Neutrophil (primary cell): ENCODE data around the gene FALEC.

Experiments
- H3K27ac ChIP-seq: fragments of 200-600 bp; sonication (generic); 2 replicates; pipeline ENCODE4 v1.5.1; 2016; ENCODE audit warnings: mild to moderate bottlenecking, moderate library complexity
- H3K27me3 ChIP-seq: fragments of 200-600 bp; sonication (generic); 2 replicates; pipeline ENCODE4 v1.6.0; 2016; ENCODE audit warnings: mild to moderate bottlenecking
- H3K36me3 ChIP-seq: fragments of 200-600 bp; sonication (generic); 2 replicates; pipeline ENCODE4 v1.5.1; 2017
- H3K4me1 ChIP-seq, 2 experiments: fragments of 200-600 bp in 1 of 2; sonication (generic) in 1 of 2; 1 replicate in 1 of 2; 2 replicates in 1 of 2; pipeline versions ENCODE4 v1.5.1 to v1.6.1; 2013 to 2016; ENCODE audit warnings: low read depth in 1 of 2, low read length in 1 of 2, mild to moderate bottlenecking in 1 of 2, moderate library complexity in 1 of 2; ENCODE audit not compliant: control insufficient read depth in 1 of 2, insufficient read depth in 1 of 2
- H3K4me3 ChIP-seq, 2 experiments: fragments of 200-600 bp in 1 of 2; sonication (generic) in 1 of 2; 1 replicate in 1 of 2; 2 replicates in 1 of 2; pipeline ENCODE4 v1.5.1; 2013 to 2016; ENCODE audit warnings: low read depth in 1 of 2, low read length in 1 of 2, mild to moderate bottlenecking in 1 of 2, moderate library complexity in 1 of 2
- H3K9me3 ChIP-seq: fragments of 200-600 bp; sonication (generic); 2 replicates; pipeline ENCODE4 v1.5.1; 2016
- TF ChIP-seq, protein P1 (sequence below): fragments of 200-600 bp; sonication (generic); IDR thresholded peaks from 2 replicates; pipeline ENCODE4 v1.5.1; 2016; ENCODE audit warnings: antibody characterized with exemption

FALEC gene

DNA sequence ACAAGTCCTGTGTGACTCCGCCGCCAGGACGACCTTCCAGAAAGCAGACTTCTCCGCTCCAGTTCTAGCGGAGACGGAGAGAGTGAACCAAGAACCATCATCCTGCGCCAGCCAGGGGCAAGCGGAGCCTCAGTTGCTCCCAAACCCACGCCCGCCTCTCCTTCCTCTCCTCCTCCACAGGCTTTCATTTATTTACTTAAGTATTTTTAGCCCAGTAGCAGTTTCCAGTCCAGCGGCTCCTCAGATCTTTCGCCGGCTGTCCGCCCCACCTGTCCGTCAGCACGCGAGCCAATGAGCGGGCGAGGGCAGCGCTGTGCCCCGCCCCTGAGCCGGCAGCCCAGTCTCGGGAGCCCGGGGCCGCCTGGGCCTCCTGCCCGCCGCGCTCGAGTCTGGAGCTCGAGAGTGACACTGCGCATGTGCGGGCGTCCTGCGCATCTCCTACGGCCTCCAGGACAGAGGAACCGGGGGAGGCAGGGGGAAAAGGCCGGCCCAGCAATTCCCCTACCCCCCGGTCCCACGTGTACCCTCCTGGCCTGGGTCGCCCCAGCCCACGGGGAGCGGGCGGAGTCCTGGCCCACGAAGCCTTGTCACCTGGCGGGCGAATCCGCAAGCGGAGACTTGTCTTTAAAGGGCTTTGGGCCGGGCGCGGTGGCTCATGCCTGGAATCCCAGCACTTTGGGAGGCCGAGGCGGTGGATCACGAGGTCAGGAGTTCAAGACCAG, at the start of gene FALEC:
TSS of gene FALEC (plus strand) at position 425 of the 722 bp plus-strand sequence.
- Histone ChIP-seq H3K36me3 (no peaks in the 10 kb centered on the region), H3K4me3 (peak within 1 kb of the TSS; percentile 79 to 87), H3K27ac (peak within 1 kb of the TSS; percentile 44), H3K9me3 (no peaks in the 10 kb centered on the region), H3K27me3 (peaks cover 13% of the 10 kb centered on the region), H3K4me1 (peaks cover 15 to 16% of the 10 kb centered on the region in 2 experiments)
- TF ChIP-seq, protein P1, sequence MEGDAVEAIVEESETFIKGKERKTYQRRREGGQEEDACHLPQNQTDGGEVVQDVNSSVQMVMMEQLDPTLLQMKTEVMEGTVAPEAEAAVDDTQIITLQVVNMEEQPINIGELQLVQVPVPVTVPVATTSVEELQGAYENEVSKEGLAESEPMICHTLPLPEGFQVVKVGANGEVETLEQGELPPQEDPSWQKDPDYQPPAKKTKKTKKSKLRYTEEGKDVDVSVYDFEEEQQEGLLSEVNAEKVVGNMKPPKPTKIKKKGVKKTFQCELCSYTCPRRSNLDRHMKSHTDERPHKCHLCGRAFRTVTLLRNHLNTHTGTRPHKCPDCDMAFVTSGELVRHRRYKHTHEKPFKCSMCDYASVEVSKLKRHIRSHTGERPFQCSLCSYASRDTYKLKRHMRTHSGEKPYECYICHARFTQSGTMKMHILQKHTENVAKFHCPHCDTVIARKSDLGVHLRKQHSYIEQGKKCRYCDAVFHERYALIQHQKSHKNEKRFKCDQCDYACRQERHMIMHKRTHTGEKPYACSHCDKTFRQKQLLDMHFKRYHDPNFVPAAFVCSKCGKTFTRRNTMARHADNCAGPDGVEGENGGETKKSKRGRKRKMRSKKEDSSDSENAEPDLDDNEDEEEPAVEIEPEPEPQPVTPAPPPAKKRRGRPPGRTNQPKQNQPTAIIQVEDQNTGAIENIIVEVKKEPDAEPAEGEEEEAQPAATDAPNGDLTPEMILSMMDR, result peak; percentile 61

DNA sequence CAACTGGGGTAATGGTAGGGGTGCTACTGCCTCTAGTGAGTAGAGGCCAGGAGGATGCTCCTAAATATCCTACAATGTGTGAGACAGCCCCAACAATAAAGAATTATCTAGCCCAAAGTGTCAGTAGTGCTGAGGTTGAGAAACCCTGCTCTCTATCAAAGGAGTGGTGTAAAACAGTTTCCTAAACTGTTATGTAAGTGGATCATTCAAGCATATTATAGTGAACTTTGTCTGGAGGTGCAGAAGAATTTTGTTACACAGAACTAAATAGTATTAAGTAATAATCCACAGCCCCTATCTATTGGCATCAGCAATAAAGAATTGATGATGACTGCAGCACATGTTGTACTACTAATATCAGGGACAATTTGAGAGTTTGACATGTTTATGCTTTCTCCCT, 48.6 kb upstream of the FALEC start:
- no peak overlapping the region for H3K27ac ChIP-seq
- H3K4me3 ChIP-seq, result no peak overlapping the region
- TF ChIP-seq, protein P1, result no peak
- no peaks in the 10 kb centered on the region for H3K9me3 ChIP-seq
- peaks cover 70% of the 10 kb centered on the region for H3K36me3 ChIP-seq
- no peaks in the 10 kb centered on the region for H3K4me1 ChIP-seq
- no peaks in the 10 kb centered on the region for H3K27me3 ChIP-seq

DNA sequence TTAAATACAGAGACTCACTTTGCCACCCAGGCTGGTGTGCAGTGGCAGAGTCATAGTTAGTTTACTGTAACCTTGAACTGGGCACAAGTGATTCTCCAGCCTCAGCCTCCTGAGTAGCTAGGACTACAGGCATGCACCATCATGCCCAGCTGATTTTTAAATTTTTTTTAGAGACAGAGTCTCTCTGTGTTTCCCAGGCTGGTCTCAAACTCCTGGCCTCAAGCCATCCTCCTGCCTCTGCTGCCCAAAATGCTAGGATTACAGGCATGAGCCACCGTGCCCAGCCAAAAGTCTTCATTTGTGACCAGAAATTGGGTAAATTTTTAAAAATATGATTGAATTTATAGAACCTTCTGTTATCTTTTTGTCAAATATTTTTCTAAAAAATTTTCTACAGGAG, 46.3 kb upstream of the FALEC start:
- Histone ChIP-seq H3K36me3 (peaks cover 68% of the 10 kb centered on the region), H3K27ac (no peak overlapping the region), H3K4me1 (no peaks in the 10 kb centered on the region), H3K9me3 (no peaks in the 10 kb centered on the region), H3K27me3 (no peaks in the 10 kb centered on the region), H3K4me3 (no peak overlapping the region)
- TF ChIP-seq, protein P1, result no peak

DNA sequence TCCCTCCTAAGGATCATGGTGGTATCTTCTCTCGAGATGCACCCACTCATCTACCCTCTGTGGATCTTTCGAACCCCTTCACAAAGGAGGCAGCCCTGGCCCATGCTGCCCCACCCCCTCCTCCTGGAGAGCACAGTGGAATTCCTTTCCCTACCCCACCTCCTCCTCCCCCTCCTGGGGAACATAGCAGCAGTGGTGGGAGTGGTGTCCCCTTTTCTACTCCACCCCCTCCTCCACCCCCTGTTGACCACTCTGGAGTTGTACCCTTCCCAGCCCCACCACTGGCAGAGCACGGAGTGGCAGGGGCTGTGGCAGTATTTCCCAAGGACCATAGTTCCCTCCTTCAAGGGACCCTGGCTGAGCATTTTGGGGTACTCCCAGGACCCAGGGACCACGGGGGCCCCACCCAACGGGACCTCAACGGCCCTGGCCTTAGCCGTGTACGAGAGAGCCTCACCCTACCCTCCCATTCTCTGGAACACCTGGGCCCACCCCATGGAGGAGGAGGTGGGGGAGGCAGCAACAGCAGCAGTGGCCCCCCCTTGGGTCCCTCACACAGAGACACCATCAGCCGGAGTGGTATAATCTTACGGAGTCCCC, 42.9 kb upstream of the FALEC start:
- Histone ChIP-seq H3K27me3 (no peaks in the 10 kb centered on the region), H3K27ac (no peak overlapping the region), H3K9me3 (no peaks in the 10 kb centered on the region), H3K4me3 (no peak overlapping the region), H3K36me3 (peaks cover 39% of the 10 kb centered on the region), H3K4me1 (no peaks in the 10 kb centered on the region)
- TF ChIP-seq, protein P1, result no peak

DNA sequence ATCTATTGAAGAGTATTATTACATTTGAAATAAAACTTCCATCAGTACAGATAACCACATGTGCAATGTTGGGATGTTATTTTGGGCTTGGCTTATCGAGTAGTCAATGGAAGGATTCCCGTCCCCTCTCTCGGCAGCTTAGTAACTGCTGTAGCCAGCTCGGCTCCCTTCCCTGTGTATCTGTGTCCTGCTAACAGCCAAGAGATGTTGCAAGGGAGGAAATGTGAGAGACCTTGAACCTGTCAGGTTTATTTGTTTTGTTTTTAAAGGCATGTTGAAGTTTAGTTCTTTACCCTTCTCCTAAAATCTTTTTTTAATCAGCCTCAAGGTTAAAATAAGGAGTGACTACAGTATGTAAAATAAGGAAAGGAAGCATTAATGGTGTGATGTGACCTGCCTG, 41.9 kb upstream of the FALEC start:
- H3K36me3 ChIP-seq, result peaks cover 36% of the 10 kb centered on the region
- no peaks in the 10 kb centered on the region for H3K27me3 ChIP-seq
- no peaks in the 10 kb centered on the region for H3K9me3 ChIP-seq
- no peak overlapping the region for H3K4me3 ChIP-seq
- H3K4me1 ChIP-seq, result no peaks in the 10 kb centered on the region
- TF ChIP-seq, protein P1, result no peak
- no peak overlapping the region for H3K27ac ChIP-seq
